Ectodermal cell (in vitro differentiated cells): ENCODE results near the gene TMEM190.
A peak's percentile ranks its signal among the peaks of the same experiment; 100 is the strongest.

Experiments used
- H3K27ac ChIP-seq: 2 replicates; pipeline ENCODE4 v1.7.0; 2013; ENCODE audit warnings: mild to moderate bottlenecking, low read depth, low read length; ENCODE audit not compliant: insufficient read depth, poor library complexity, severe bottlenecking
- H3K27me3 ChIP-seq: 2 replicates; pipeline ENCODE4 v1.7.0; 2013; ENCODE audit warnings: mild to moderate bottlenecking, low read length; ENCODE audit not compliant: insufficient read depth, control insufficient read depth, poor library complexity, severe bottlenecking
- H3K36me3 ChIP-seq: one replicate; pipeline ENCODE4 v1.7.0; 2013; ENCODE audit warnings: low read length; ENCODE audit not compliant: control insufficient read depth, insufficient read depth
- H3K4me1 ChIP-seq: one replicate; pipeline ENCODE4 v1.7.0; 2013; ENCODE audit warnings: low read length; ENCODE audit not compliant: control insufficient read depth, insufficient read depth
- H3K4me3 ChIP-seq: 2 replicates; pipeline ENCODE4 v1.7.0; 2013; ENCODE audit warnings: low read depth, low read length, control low read depth; ENCODE audit not compliant: insufficient read depth
- H3K9me3 ChIP-seq: 2 replicates; pipeline ENCODE4 v1.7.0; 2013; ENCODE audit warnings: mild to moderate bottlenecking, low read length, moderate library complexity; ENCODE audit not compliant: control insufficient read depth
- WGBS, 2 experiments: methylation state at CpG; one replicate each; pipeline ENCODE4 v1.1.7; 2013; ENCODE audit warnings: missing lambda C conversion rate in 2 of 2; 5-methylcytosine and 5-hydroxymethylcytosine counted together

The TMEM190 gene

DNA sequence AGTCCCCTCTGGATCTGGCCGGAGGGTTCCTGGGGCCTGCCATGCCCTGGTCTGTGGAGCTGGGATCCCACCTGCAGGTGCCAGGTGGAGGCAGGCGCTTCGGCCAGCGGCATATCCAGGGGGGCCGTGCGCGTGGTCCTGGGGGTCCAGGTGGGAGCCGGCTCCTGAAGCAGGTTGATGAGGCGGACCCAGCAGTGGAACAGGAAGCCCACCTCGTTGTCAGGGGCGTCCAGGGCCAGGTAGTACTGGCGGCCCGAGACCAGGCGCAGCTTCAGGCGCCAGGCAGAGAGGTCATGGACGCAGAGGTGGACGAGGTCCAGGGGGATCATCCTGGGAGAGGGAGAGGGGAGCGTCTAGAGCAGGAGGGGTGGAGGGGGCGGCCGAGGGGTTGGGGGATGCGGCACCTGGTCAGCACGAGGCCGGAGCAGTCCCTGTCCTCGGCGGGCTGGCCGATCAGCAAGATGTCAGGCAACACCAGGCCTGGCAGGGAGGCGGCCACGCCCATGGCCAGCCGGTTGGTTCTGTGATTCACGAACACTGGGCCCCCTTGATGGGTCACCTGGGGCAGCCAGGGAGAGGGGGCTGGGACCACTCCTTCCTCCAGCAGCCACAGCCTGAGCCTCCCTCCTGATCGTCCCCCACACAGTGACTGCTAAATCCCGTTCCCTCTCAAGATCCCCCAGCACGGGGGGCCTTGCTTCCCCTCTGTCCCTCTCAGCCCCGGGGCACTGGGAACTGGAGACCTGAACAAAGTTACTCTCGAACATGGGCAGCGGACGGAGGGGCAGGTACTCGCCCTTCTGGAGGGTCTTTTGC lies 14.2 kb upstream of the TMEM190 start:
- peaks cover 2% of the 10 kb centered on the region for H3K27me3 ChIP-seq
- H3K9me3 ChIP-seq, result no peaks in the 10 kb centered on the region
- 78 to 79% methylated on average over 38 of the region's 38 CpGs for WGBS, 2 experiments
- no peaks in the 10 kb centered on the region for H3K36me3 ChIP-seq
- no peak overlapping the region for H3K27ac ChIP-seq
- H3K4me1 ChIP-seq, result peaks cover 6% of the 10 kb centered on the region
- H3K4me3 ChIP-seq, result no peak overlapping the region

DNA sequence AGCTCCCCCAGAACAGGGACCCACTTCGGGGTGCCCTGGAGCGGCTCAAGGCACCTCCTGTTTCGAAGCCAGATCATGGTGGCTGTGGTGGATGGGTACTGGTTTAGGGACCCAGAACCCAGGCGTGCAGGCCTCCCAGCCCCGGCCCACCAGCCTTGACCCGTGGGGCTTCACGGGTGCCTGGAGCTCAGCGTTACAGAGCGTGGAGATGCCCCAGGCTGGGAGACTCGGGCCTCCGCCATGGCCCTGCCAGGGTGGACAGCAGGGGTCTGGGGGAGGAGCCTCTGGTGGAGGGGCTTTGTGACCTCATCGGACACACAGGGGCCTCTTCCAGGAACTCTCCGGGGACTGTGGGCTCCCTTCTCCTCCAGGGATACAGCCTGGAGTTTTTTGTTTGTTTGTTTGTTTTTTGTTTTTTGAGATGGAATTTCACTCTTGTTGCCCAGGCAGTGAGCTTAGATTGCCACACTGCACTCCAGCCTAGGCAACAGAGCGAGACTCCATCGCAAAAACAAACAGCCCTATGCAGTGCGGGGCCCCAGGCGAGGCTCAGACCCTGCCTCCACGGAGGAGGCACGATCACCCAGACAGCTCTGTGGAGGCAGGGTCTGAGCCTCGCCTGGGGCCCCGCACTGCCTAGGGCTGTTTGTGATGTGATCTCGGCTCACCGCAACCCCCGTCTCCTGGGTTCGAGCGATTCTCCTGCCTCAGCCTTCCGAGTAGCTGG lies 13.5 kb upstream of the TMEM190 start, which contains the start of gene GARIN5B:
TSS of gene GARIN5B (minus strand) at position 271 of the 727 bp plus-strand sequence. CDS start at position 77, 194 bp downstream.
- H3K4me1 ChIP-seq, result peaks cover 6% of the 10 kb centered on the region
- H3K36me3 ChIP-seq, result no peaks in the 10 kb centered on the region
- WGBS, 2 experiments, result 76% methylated on average over 27 of the region's 27 CpGs
- no peaks in the 10 kb centered on the region for H3K9me3 ChIP-seq
- H3K27me3 ChIP-seq, result peaks cover 5% of the 10 kb centered on the region
- H3K4me3 ChIP-seq, result no peak within 1 kb of the TSS
- no peak within 1 kb of the TSS for H3K27ac ChIP-seq

- Histone ChIP-seq H3K9me3 (no peaks in the 10 kb centered on the region), H3K36me3 (no peaks in the 10 kb centered on the region), H3K27me3 (peaks cover 26% of the 10 kb centered on the region), H3K4me1 (peaks cover 6% of the 10 kb centered on the region), H3K27ac (no peak overlapping the region), H3K4me3 (no peak overlapping the region)
- 79 to 80% methylated on average over 8 of the region's 8 CpGs for WGBS, 2 experiments
Measured at GRCh38 chr19:55365245-55365644, 11.4 kb upstream of the TMEM190 start.

GRCh38 chr19:55365964-55366363 lies 10.7 kb upstream of the TMEM190 start:
- Histone ChIP-seq H3K27me3 (peaks cover 33% of the 10 kb centered on the region), H3K27ac (no peak overlapping the region), H3K9me3 (no peaks in the 10 kb centered on the region), H3K36me3 (no peaks in the 10 kb centered on the region), H3K4me3 (no peak overlapping the region), H3K4me1 (peaks cover 6% of the 10 kb centered on the region)
- 90% methylated on average over 19 of the region's 19 CpGs for WGBS, 2 experiments

DNA sequence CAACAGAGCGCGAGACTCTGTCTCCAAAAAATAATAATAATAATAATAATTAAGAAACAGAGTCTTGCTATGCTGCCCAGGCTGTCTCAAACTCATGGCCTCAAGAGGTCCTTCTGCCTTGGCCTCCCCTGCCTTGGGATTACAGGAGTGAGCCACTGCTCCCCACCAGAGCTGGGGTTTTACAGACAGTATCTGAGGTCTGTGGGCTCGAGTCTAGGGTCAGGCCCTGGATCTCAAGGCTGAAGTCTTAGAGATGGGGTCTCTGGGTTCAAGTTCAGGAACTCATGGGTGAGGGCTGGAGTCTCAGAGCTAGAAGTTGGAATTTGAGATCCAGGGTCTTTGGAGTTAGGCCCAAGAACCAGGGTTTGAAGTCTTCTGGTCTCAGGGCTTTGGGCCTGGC lies 9.8 kb upstream of the TMEM190 start:
- WGBS, 2 experiments, result 84 to 93% methylated on average over 1 to 3 of the region's 3 CpGs
- Histone ChIP-seq H3K4me3 (no peak overlapping the region), H3K36me3 (no peaks in the 10 kb centered on the region), H3K9me3 (no peaks in the 10 kb centered on the region), H3K4me1 (peaks cover 6% of the 10 kb centered on the region), H3K27me3 (peaks cover 41% of the 10 kb centered on the region), H3K27ac (no peak overlapping the region)

DNA sequence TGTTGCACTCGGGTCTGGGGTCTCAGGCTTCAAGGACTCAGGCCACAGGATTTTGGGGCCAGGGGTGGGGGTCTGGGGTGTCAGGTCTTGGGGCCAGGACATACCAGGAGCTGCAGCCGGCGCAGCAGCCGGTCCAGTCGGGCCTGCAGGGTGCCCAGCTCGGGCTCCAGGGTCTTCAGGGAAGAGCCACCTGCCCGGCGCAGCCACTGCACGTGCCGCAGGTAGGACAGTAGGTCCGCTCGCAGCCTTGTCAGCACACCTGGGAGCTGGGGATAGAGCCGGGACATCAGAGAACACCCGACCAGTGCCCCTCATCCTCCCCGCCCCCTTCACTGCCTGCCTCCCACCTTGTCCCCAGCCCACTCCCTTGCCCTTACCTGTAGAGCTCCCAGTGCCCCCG lies 8.5 kb upstream of the TMEM190 start:
- 91% methylated on average over 16 of the region's 16 CpGs for WGBS, 2 experiments
- Histone ChIP-seq H3K9me3 (no peaks in the 10 kb centered on the region), H3K27me3 (peaks cover 54% of the 10 kb centered on the region), H3K4me1 (peaks cover 1% of the 10 kb centered on the region), H3K27ac (no peak overlapping the region), H3K4me3 (no peak overlapping the region), H3K36me3 (no peaks in the 10 kb centered on the region)

DNA sequence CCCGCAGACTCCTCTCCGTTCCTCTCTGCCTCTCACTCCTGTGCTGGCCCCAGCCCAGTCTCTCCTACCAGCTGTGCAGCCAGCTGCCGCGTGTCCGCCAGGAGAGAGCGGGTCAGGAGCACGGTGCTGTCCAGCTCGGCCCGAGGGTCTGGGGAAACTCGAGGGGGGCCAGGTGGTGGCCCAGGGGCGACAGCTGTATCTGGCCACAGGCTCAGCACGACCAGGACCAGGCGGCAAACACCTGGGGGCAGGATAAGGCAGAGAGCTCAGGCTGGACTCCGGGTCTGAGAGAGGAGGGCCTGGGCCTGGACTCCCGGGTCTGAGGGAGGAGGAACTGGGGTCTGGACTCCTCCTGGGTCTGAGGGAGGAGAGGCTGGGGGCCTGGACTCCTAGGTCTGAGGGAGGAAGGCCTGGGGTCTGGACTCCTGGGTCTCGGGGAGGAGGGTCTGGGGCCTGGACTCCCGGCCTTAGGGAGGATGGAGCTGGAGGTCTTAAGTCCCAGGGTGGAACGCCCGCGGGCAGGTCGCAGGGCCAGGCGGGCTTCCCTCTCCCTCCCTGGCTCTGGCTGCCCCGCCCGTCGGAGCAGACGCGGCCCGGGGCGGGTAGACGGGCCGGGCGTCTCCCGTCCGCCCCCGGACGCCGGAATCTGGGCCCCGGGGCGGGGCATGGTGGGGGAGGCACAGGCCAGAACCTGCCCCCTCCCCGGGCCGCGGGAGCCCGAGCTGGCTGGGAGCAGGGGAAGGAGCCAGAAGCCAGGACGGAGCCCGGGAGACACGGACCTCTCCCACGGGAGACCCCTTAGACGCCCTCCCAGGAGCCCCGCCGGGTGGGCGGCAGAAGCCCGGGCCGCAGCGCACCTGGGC lies 7.7 kb upstream of the TMEM190 start:
- H3K36me3 ChIP-seq, result no peaks in the 10 kb centered on the region
- peaks cover 62% of the 10 kb centered on the region for H3K27me3 ChIP-seq
- peaks cover 8% of the 10 kb centered on the region for H3K4me1 ChIP-seq
- no peaks in the 10 kb centered on the region for H3K9me3 ChIP-seq
- H3K27ac ChIP-seq, result no peak overlapping the region
- no peak overlapping the region for H3K4me3 ChIP-seq
- 14% methylated on average over 54 of the region's 54 CpGs for WGBS, 2 experiments

GRCh38 chr19:55369653-55370304 lies 6.8 kb upstream of the TMEM190 start:
- peaks cover 71% of the 10 kb centered on the region for H3K27me3 ChIP-seq
- H3K9me3 ChIP-seq, result no peaks in the 10 kb centered on the region
- WGBS, 2 experiments, result 0 to 1% methylated on average over 59 of the region's 59 CpGs
- no peak overlapping the region for H3K27ac ChIP-seq
- H3K4me3 ChIP-seq, result peak overlapping the region; percentile 35
- H3K36me3 ChIP-seq, result no peaks in the 10 kb centered on the region
- H3K4me1 ChIP-seq, result peaks cover 16% of the 10 kb centered on the region

GRCh38 chr19:55370305-55370988 lies 6.2 kb upstream of the TMEM190 start, which contains the start of gene IL11:
Gene IL11, minus strand, starts transcription at chr19:55370463. Its CDS starts 153 bp downstream, at chr19:55370310.
- Histone ChIP-seq H3K36me3 (no peaks in the 10 kb centered on the region), H3K9me3 (no peaks in the 10 kb centered on the region), H3K4me1 (peaks cover 16% of the 10 kb centered on the region), H3K27me3 (peaks cover 71% of the 10 kb centered on the region), H3K4me3 (peak within 1 kb of the TSS; percentile 35), H3K27ac (no peak within 1 kb of the TSS)
- 2 to 4% methylated on average over 31 to 32 of the region's 32 CpGs for WGBS, 2 experiments
